ENCODE results near the gene ASTN2.

ASTN2 gene

GRCh38 chr9:116430849-116431248 is 984.0 kb downstream of the ASTN2 start:
- Histone ChIP-seq H3K27me3 (ENCODE audit: insufficient read depth, insufficient read length) (no peaks in the 10 kb centered on the region), H3K9me3 (ENCODE audit: insufficient read depth, low read length) (0 out of 2 replicates have a peak, but pooled peaks cover 6% of the 10 kb centered on the region), H3K9ac (ENCODE audit: insufficient read length, low read depth) (no peak overlapping the region), H3K36me3 (ENCODE audit: insufficient read depth, insufficient read length, low read length) (peaks cover under 1% of the 10 kb centered on the region), H3K4me1 (ENCODE audit: insufficient read depth, insufficient read length) (no peaks in the 10 kb centered on the region), H3K4me3 (ENCODE audit: insufficient read length, low read depth) (no peak overlapping the region)
- no peak for DNase-seq (ENCODE audit: low read depth, low spot score)
- TF ChIP-seq YY1 (IDR thresholded peaks at IDR 0.05; ENCODE audit: insufficient read depth, insufficient read length) (no peak), SUZ12 (IDR thresholded peaks at IDR 0.05; ENCODE audit: extremely low read depth, insufficient read depth, insufficient read length) (no peak), ZNF274 (IDR thresholded peaks at IDR 0.05; ENCODE audit: low read depth, low read length) (no peak)

DNA sequence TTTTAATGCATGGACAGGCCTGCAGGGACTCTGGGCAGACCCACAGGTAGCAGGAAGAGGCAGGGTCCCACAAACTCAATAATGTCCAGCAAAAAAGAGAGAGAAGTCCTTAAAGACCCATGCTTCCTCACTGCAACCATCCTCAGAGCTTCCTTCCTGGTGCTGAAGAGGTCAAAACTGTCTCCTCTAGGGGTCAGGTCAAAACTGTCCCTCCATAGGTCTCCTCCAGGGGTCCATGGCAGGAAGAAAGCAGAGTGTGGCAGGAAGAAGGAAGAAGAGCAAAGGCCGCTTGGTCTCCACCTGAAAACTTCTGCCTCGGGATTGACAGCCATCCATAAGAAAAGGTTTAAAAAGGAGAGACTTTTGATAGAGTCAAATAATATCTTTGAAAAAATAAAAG is 989.6 kb downstream of the ASTN2 start:
- no peak overlapping the region for H3K9ac ChIP-seq (ENCODE audit: insufficient read length, low read depth)
- H3K27me3 ChIP-seq (ENCODE audit: insufficient read depth, insufficient read length), result no peaks in the 10 kb centered on the region
- no peak for TF ChIP-seq ZNF274 (IDR thresholded peaks at IDR 0.05; ENCODE audit: low read depth, low read length)
- TF ChIP-seq SUZ12 (IDR thresholded peaks at IDR 0.05; ENCODE audit: extremely low read depth, insufficient read depth, insufficient read length), result no peak
- TF ChIP-seq YY1 (IDR thresholded peaks at IDR 0.05; ENCODE audit: insufficient read depth, insufficient read length), result no peak
- H3K4me1 ChIP-seq (ENCODE audit: insufficient read depth, insufficient read length), result no peaks in the 10 kb centered on the region
- no peak overlapping the region for H3K4me3 ChIP-seq (ENCODE audit: insufficient read length, low read depth)
- H3K36me3 ChIP-seq (ENCODE audit: insufficient read depth, insufficient read length, low read length), result peaks cover 4% of the 10 kb centered on the region
- H3K9me3 ChIP-seq (ENCODE audit: insufficient read depth, low read length), result no peaks in the 10 kb centered on the region
- no peak for DNase-seq (ENCODE audit: low read depth, low spot score)

DNA sequence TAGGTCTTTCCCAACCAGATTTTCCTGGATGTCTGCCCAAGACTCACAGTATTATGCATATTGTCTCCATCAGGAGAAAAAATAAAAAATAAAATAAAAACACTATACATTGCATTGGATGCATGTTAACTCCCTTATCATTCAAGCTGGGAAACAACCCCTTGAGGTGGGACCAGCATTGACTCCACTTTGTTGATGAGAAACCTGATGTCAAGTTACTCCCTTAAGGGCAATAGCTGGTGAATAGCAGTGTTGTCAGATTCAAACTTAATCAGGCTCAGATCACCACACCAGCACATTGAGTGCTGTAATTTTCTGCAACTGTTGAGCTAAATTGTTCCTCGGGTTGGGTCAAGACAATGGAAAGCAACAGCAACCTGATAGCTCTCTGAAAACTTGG is 991.7 kb downstream of the ASTN2 start:
- Histone ChIP-seq H3K4me1 (ENCODE audit: insufficient read depth, insufficient read length) (no peaks in the 10 kb centered on the region), H3K4me3 (ENCODE audit: insufficient read length, low read depth) (no peak overlapping the region), H3K27me3 (ENCODE audit: insufficient read depth, insufficient read length) (no peaks in the 10 kb centered on the region), H3K36me3 (ENCODE audit: insufficient read depth, insufficient read length, low read length) (peaks cover 4% of the 10 kb centered on the region), H3K9me3 (ENCODE audit: insufficient read depth, low read length) (no peaks in the 10 kb centered on the region), H3K9ac (ENCODE audit: insufficient read length, low read depth) (no peak overlapping the region)
- DNase-seq (ENCODE audit: low read depth, low spot score), result no peak
- TF ChIP-seq SUZ12 (IDR thresholded peaks at IDR 0.05; ENCODE audit: extremely low read depth, insufficient read depth, insufficient read length) (no peak), ZNF274 (IDR thresholded peaks at IDR 0.05; ENCODE audit: low read depth, low read length) (no peak), YY1 (IDR thresholded peaks at IDR 0.05; ENCODE audit: insufficient read depth, insufficient read length) (no peak)

GRCh38 chr9:116422119-116422979 is 992.5 kb downstream of the ASTN2 start:
- DNase-seq (ENCODE audit: low read depth, low spot score), result no peak
- peaks cover 4% of the 10 kb centered on the region for H3K36me3 ChIP-seq (ENCODE audit: insufficient read depth, insufficient read length, low read length)

GRCh38 chr9:116420993-116421538 is 993.8 kb downstream of the ASTN2 start:
- H3K36me3 ChIP-seq (ENCODE audit: insufficient read depth, insufficient read length, low read length), result peaks cover 4% of the 10 kb centered on the region
- H3K9me3 ChIP-seq (ENCODE audit: insufficient read depth, low read length), result no peaks in the 10 kb centered on the region
- no peaks in the 10 kb centered on the region for H3K27me3 ChIP-seq (ENCODE audit: insufficient read depth, insufficient read length)
- no peaks in the 10 kb centered on the region for H3K4me1 ChIP-seq (ENCODE audit: insufficient read depth, insufficient read length)
- no peak overlapping the region for H3K4me3 ChIP-seq (ENCODE audit: insufficient read length, low read depth)
- no peak for DNase-seq (ENCODE audit: low read depth, low spot score)
- TF ChIP-seq ZNF274 (IDR thresholded peaks at IDR 0.05; ENCODE audit: low read depth, low read length) (no peak), YY1 (IDR thresholded peaks at IDR 0.05; ENCODE audit: insufficient read depth, insufficient read length) (no peak), SUZ12 (IDR thresholded peaks at IDR 0.05; ENCODE audit: extremely low read depth, insufficient read depth, insufficient read length) (no peak)
- H3K9ac ChIP-seq (ENCODE audit: insufficient read length, low read depth), result no peak overlapping the region

More at GRCh38 chr9:116422119-116422979, 992.5 kb downstream of the ASTN2 start:
- Histone ChIP-seq H3K9me3 (ENCODE audit: insufficient read depth, low read length) (no peaks in the 10 kb centered on the region), H3K27me3 (ENCODE audit: insufficient read depth, insufficient read length) (no peaks in the 10 kb centered on the region), H3K4me1 (ENCODE audit: insufficient read depth, insufficient read length) (no peaks in the 10 kb centered on the region), H3K4me3 (ENCODE audit: insufficient read length, low read depth) (no peak overlapping the region), H3K9ac (ENCODE audit: insufficient read length, low read depth) (no peak overlapping the region)
- TF ChIP-seq YY1 (IDR thresholded peaks at IDR 0.05; ENCODE audit: insufficient read depth, insufficient read length), result no peak
- TF ChIP-seq SUZ12 (IDR thresholded peaks at IDR 0.05; ENCODE audit: extremely low read depth, insufficient read depth, insufficient read length), result no peak
- TF ChIP-seq ZNF274 (IDR thresholded peaks at IDR 0.05; ENCODE audit: low read depth, low read length), result no peak

- no peaks in the 10 kb centered on the region for H3K27me3 ChIP-seq (ENCODE audit: insufficient read depth, insufficient read length)
Measured at GRCh38 chr9:116419181-116419580, 995.7 kb downstream of the ASTN2 start.

GRCh38 chr9:116417464-116417863 is 997.4 kb downstream of the ASTN2 start:
- no peak for DNase-seq (ENCODE audit: low read depth, low spot score)
- Histone ChIP-seq H3K4me1 (ENCODE audit: insufficient read depth, insufficient read length) (no peaks in the 10 kb centered on the region), H3K27me3 (ENCODE audit: insufficient read depth, insufficient read length) (no peaks in the 10 kb centered on the region), H3K9ac (ENCODE audit: insufficient read length, low read depth) (no peak overlapping the region), H3K36me3 (ENCODE audit: insufficient read depth, insufficient read length, low read length) (no peaks in the 10 kb centered on the region), H3K9me3 (ENCODE audit: insufficient read depth, low read length) (no peaks in the 10 kb centered on the region), H3K4me3 (ENCODE audit: insufficient read length, low read depth) (no peak overlapping the region)
- TF ChIP-seq YY1 (IDR thresholded peaks at IDR 0.05; ENCODE audit: insufficient read depth, insufficient read length), result no peak
- TF ChIP-seq SUZ12 (IDR thresholded peaks at IDR 0.05; ENCODE audit: extremely low read depth, insufficient read depth, insufficient read length), result no peak
- TF ChIP-seq ZNF274 (IDR thresholded peaks at IDR 0.05; ENCODE audit: low read depth, low read length), result no peak

More at GRCh38 chr9:116419181-116419580, 995.7 kb downstream of the ASTN2 start:
- Histone ChIP-seq H3K9ac (ENCODE audit: insufficient read length, low read depth) (no peak overlapping the region), H3K4me3 (ENCODE audit: insufficient read length, low read depth) (no peak overlapping the region), H3K36me3 (ENCODE audit: insufficient read depth, insufficient read length, low read length) (no peaks in the 10 kb centered on the region), H3K9me3 (ENCODE audit: insufficient read depth, low read length) (no peaks in the 10 kb centered on the region), H3K4me1 (ENCODE audit: insufficient read depth, insufficient read length) (no peaks in the 10 kb centered on the region)
- DNase-seq (ENCODE audit: low read depth, low spot score), result no peak
- TF ChIP-seq YY1 (IDR thresholded peaks at IDR 0.05; ENCODE audit: insufficient read depth, insufficient read length), result no peak
- no peak for TF ChIP-seq ZNF274 (IDR thresholded peaks at IDR 0.05; ENCODE audit: low read depth, low read length)
- TF ChIP-seq SUZ12 (IDR thresholded peaks at IDR 0.05; ENCODE audit: extremely low read depth, insufficient read depth, insufficient read length), result no peak

Data from NT2/D1 (cell line).